HCT116 (cell line): ENCODE results near the gene FNDC3B. TPM values are rescaled to one million over a fixed set of nuclear protein-coding genes. Genes with fewer than 3 reads are reported as not detected.

ENCODE experiments used
- ATAC-seq: fragments of 200-7000 bp; cut with Tn5 transposase; 2 replicates; pipeline ENCODE4 v1.9.1; 2020; ENCODE audit warnings: mild to moderate bottlenecking, moderate library complexity
- BruUV-seq: library from RNA; stranded (reverse); fragments of 400-500 nt; replicated peaks from 2 replicates; lab custom pipeline; 2021; lab: Mats Ljungman, UMichigan
- CTCF ChIA-PET: fragments of 300-600 bp; sonication (Branson Sonifier 250); formaldehyde crosslinking; loops from one replicate; lab custom pipeline; 2021; ENCODE audit warnings: antibody characterized with exemption; lab: Charles Lee
- POLR2A ChIA-PET: fragments of 300-600, 350-600 bp; sonication (Branson Sonifier 250); formaldehyde crosslinking; loops from one replicate; lab custom pipeline; 2021; ENCODE audit warnings: antibody characterized with exemption; lab: Charles Lee
- RAD21 ChIA-PET, 2 experiments: fragments of 300-600 bp; sonication (Branson Sonifier 250); formaldehyde crosslinking; loops; one replicate each; lab custom pipeline; 2023; ENCODE audit warnings: low total read pairs in 2 of 2; ENCODE audit not compliant: uncharacterized antibody in 2 of 2, unreplicated experiment in 2 of 2, low non-redundant PET in 1 of 2; lab: Charles Lee
- DNase-seq: peaks from one replicate; pipeline ENCODE4 v3.0.0-alpha.2; 2010; ENCODE audit warnings: low read depth, low spot score
- H2AFZ ChIP-seq: fragments of 200-600 bp; shearing (Covaris generic), sonication (generic); 2 replicates; pipeline ENCODE4 v1.6.1; 2017; ENCODE audit warnings: low read depth, mixed run types, mixed read lengths, antibody characterized with exemption, low read length; ENCODE audit not compliant: poor library complexity, severe bottlenecking
- H3K27ac ChIP-seq: 2 replicates; pipeline ENCODE4 v1.5.1; 2012; ENCODE audit warnings: low read depth, low read length
- H3K27me3 ChIP-seq: fragments of 200-600 bp; sonication (generic); 2 replicates; pipeline ENCODE4 v1.6.1; 2016; ENCODE audit warnings: mixed run types, low read length, mixed read lengths; ENCODE audit not compliant: insufficient read depth
- H3K36me3 ChIP-seq, 2 experiments: fragments of 200-500 bp in 1 of 2; fragments of 200-600 bp in 1 of 2; sonication (Bioruptor generic) in 1 of 2; sonication (generic) in 1 of 2; 2 replicates each; pipeline versions ENCODE4 v1.5.1 to v1.6.1; 2014 to 2016; ENCODE audit warnings: low read length in 2 of 2, inconsistent platforms in 1 of 2, mixed read lengths in 1 of 2, mixed run types in 1 of 2; ENCODE audit not compliant: insufficient read depth in 2 of 2, control insufficient read depth in 1 of 2
- H3K4me1 ChIP-seq, 2 experiments: fragments of 200-600 bp in 1 of 2; sonication (generic) in 1 of 2; 2 replicates each; pipeline versions ENCODE4 v1.5.1 to v1.6.1; 2012 to 2017; ENCODE audit warnings: low read length in 2 of 2, inconsistent platforms in 1 of 2, mild to moderate bottlenecking in 1 of 2, mixed read lengths in 1 of 2, mixed run types in 1 of 2, moderate library complexity in 1 of 2; ENCODE audit not compliant: insufficient read depth in 2 of 2, control insufficient read depth in 1 of 2
- H3K4me2 ChIP-seq: fragments of 200-600 bp; sonication (generic); 2 replicates; pipeline ENCODE4 v1.6.1; 2017; ENCODE audit warnings: mixed run types, low read length, mixed read lengths
- H3K4me3 ChIP-seq, 2 experiments: fragments of 200-600 bp in 1 of 2; sonication (generic) in 1 of 2; replicated peaks in 1 of 2; 2 replicates each; pipeline ENCODE4 v1.5.1; 2011 to 2016; ENCODE audit warnings: low read length in 2 of 2, control low read depth in 1 of 2, low read depth in 1 of 2, mild to moderate bottlenecking in 1 of 2, mixed read lengths in 1 of 2, mixed run types in 1 of 2
- H3K79me2 ChIP-seq: fragments of 200-600 bp; sonication (generic); 2 replicates; pipeline ENCODE4 v1.6.1; 2017; ENCODE audit warnings: mild to moderate bottlenecking, mixed run types, low read length, moderate library complexity, mixed read lengths; ENCODE audit not compliant: insufficient read depth
- H3K9ac ChIP-seq: fragments of 200-600 bp; sonication (generic); 2 replicates; pipeline ENCODE4 v1.6.1; 2016; ENCODE audit warnings: low read length, mixed read lengths
- H3K9me2 ChIP-seq: fragments of 200-600 bp; sonication (generic), shearing (Covaris generic); 2 replicates; pipeline ENCODE4 v1.6.1; 2017; ENCODE audit warnings: mixed run types, mild to moderate bottlenecking, moderate library complexity; ENCODE audit not compliant: insufficient read depth
- H3K9me3 ChIP-seq, 2 experiments: fragments of 200-500 bp in 1 of 2; fragments of 200-600 bp in 1 of 2; sonication (Bioruptor generic) in 1 of 2; sonication (generic) in 1 of 2; 2 replicates each; pipeline ENCODE4 v1.6.1; 2014 to 2017; ENCODE audit warnings: low read length in 2 of 2, mixed read lengths in 2 of 2, inconsistent platforms in 1 of 2, low read depth in 1 of 2, mild to moderate bottlenecking in 1 of 2, mixed run types in 1 of 2, moderate library complexity in 1 of 2; ENCODE audit not compliant: control insufficient read depth in 1 of 2, insufficient read depth in 1 of 2
- H4K20me1 ChIP-seq: fragments of 200-600 bp; sonication (generic), shearing (Covaris generic); 2 replicates; pipeline ENCODE4 v1.6.1; 2017; ENCODE audit warnings: mixed run types, mild to moderate bottlenecking, moderate library complexity; ENCODE audit not compliant: insufficient read depth
- ATF3 ChIP-seq: IDR thresholded peaks from 2 replicates; pipeline ENCODE4 v1.6.1; 2012
- CEBPB ChIP-seq: IDR thresholded peaks from 2 replicates; pipeline ENCODE4 v1.6.1; 2012; ENCODE audit warnings: low read depth
- CTCF ChIP-seq, 3 experiments: fragments of 200-600 bp in 1 of 3; sonication (generic) in 1 of 3; IDR thresholded peaks in 2 of 3; conservative IDR thresholded peaks in 1 of 3; 2 replicates each; pipeline ENCODE4 v1.5.1; 2012 to 2017; ENCODE audit warnings: low read depth in 2 of 3, low read length in 2 of 3, antibody characterized with exemption in 1 of 3, borderline replicate concordance in 1 of 3, control low read depth in 1 of 3, mild to moderate bottlenecking in 1 of 3, mixed read lengths in 1 of 3, mixed run types in 1 of 3, moderate library complexity in 1 of 3; ENCODE audit not compliant: insufficient read depth in 1 of 3
- EGR1 ChIP-seq: IDR thresholded peaks from 2 replicates; pipeline ENCODE4 v1.6.1; 2012; ENCODE audit warnings: low read depth
- EZH2 ChIP-seq: fragments of 200-600 bp; sonication (generic); IDR thresholded peaks from 2 replicates; pipeline ENCODE4 v1.6.1; 2017; ENCODE audit warnings: antibody characterized with exemption, mixed run types
- EZH2phosphoT487 ChIP-seq: fragments of 200-600 bp; IDR thresholded peaks from 2 replicates; pipeline ENCODE4 v1.6.1; 2018; ENCODE audit warnings: antibody characterized with exemption, borderline replicate concordance
- FOSL1 ChIP-seq: IDR thresholded peaks from 2 replicates; pipeline ENCODE4 v1.6.1; 2012; ENCODE audit warnings: low read depth
- JUND ChIP-seq: IDR thresholded peaks from 2 replicates; pipeline ENCODE4 v1.6.1; 2012
- POLR2A ChIP-seq: IDR thresholded peaks from 2 replicates; pipeline ENCODE4 v1.7.0; 2011; ENCODE audit warnings: borderline replicate concordance; ENCODE audit not compliant: insufficient read depth, insufficient read length; ENCODE audit errors: extremely low read depth
- SP1 ChIP-seq: IDR thresholded peaks from 2 replicates; pipeline ENCODE4 v1.6.1; 2012; ENCODE audit warnings: low read depth
- SRF ChIP-seq: IDR thresholded peaks from 2 replicates; pipeline ENCODE4 v1.6.1; 2012; ENCODE audit warnings: low read depth
- YY1 ChIP-seq: IDR thresholded peaks from 2 replicates; pipeline ENCODE4 v1.6.1; 2011; ENCODE audit warnings: low read length, low read depth, moderate library complexity, mild to moderate bottlenecking; ENCODE audit not compliant: insufficient replicate concordance; ENCODE audit errors: extremely low read depth
- ZFX ChIP-seq: fragments of 450-650 bp; IDR thresholded peaks from 2 replicates; pipeline ENCODE4 v1.6.1; 2017
- intact Hi-C: fragments of 100-400 bp; cut with micrococcal nuclease; formaldehyde crosslinking; loops from 2 replicates; pipeline ENCODE4 v1.10.0; 2022
- total RNA-seq: library from RNA; stranded (reverse); gene quantifications from one replicate; pipeline ENCODE4 v1.2.1, GENCODE V29; 2021; ENCODE audit not compliant: unreplicated experiment

The FNDC3B gene
- total RNA-seq, 1 experiment from 2014 or later = 45.7 TPM

GRCh38 chr3:172317481-172317880 is 278.1 kb downstream of the FNDC3B start:
- RAD21 ChIA-PET = no interaction called here
- no peaks in the 10 kb centered on the region for H4K20me1 ChIP-seq
- intact Hi-C loops = no loop called here
- no peak overlapping the region for H2AFZ ChIP-seq
- no TSS peak for BruUV-seq
- H3K4me1 ChIP-seq = peaks cover 33 to 34% of the 10 kb centered on the region in 2 experiments
- TF ChIP-seq POLR2A = no peak
- no peak for TF ChIP-seq EGR1
- TF ChIP-seq SP1 = no peak
- TF ChIP-seq ATF3 = no peak
- no peak for TF ChIP-seq ZFX
- H3K36me3 ChIP-seq = no peaks in the 10 kb centered on the region
- H3K9ac ChIP-seq = no peak overlapping the region
- no peaks in the 10 kb centered on the region for H3K9me3 ChIP-seq
- H3K79me2 ChIP-seq = no peaks in the 10 kb centered on the region
- no peaks in the 10 kb centered on the region for H3K9me2 ChIP-seq
- H3K27me3 ChIP-seq = no peaks in the 10 kb centered on the region
- CTCF ChIA-PET = interaction anchor here (1.4 to 2.7 kb wide), 3 partner anchors 14 to 24 kb away, joined by 4 to 13 read pairs (median 5); no protein-coding TSS in a partner anchor
- H3K4me2 ChIP-seq = peak overlapping the region; percentile 68
- DNase-seq = no peak
- H3K27ac ChIP-seq = no peak overlapping the region
- peak overlapping the region in 1 of 2 experiments; percentile 7; a peak in 1 of 4 replicates for H3K4me3 ChIP-seq
- no peak for ATAC-seq
- POLR2A ChIA-PET = no interaction called here

- no peaks in the 10 kb centered on the region for H3K9me3 ChIP-seq
- no peaks in the 10 kb centered on the region for H3K79me2 ChIP-seq
- no peaks in the 10 kb centered on the region for H3K36me3 ChIP-seq
- peak; percentile 46 for DNase-seq
- intact Hi-C loops = no loop called here
- POLR2A ChIA-PET = no interaction called here
- RAD21 ChIA-PET = no interaction called here
- H3K4me3 ChIP-seq = peak overlapping the region in 1 of 2 experiments; percentile 7; a peak in 1 of 4 replicates
- peak overlapping the region; percentile 68 for H3K4me2 ChIP-seq
- H3K4me1 ChIP-seq = peaks cover 33 to 34% of the 10 kb centered on the region in 2 experiments
- H3K9me2 ChIP-seq = no peaks in the 10 kb centered on the region
- H4K20me1 ChIP-seq = no peaks in the 10 kb centered on the region
- CTCF ChIA-PET = interaction anchor here (1.4 to 2.7 kb wide), 3 partner anchors 13 to 24 kb away, joined by 4 to 13 read pairs (median 5); no protein-coding TSS in a partner anchor
- 0 out of 2 replicates have a peak overlapping the region, but pooled peaks have one; percentile 16 for H3K9ac ChIP-seq
- no peaks in the 10 kb centered on the region for H3K27me3 ChIP-seq
- no peak overlapping the region for H2AFZ ChIP-seq
- H3K27ac ChIP-seq = peak overlapping the region; percentile 3; the same call in 1 of the 2 replicates
- peak; percentile 68 for ATAC-seq
- no TSS peak for BruUV-seq
- TF ChIP-seq YY1 = peak; percentile 41
- peak; percentile 26; the same call in 1 of the 2 replicates for TF ChIP-seq CEBPB
- TF ChIP-seq FOSL1 = peak; percentile 70
- 0 out of 2 replicates have a peak, but pooled peaks have one; percentile 35 for TF ChIP-seq SRF
- TF ChIP-seq EZH2phosphoT487 = no peak
- peak; percentile 48 for TF ChIP-seq SP1
- TF ChIP-seq JUND = peak; percentile 61
- TF ChIP-seq CTCF (IDR thresholded peaks at IDR 0.05 in 2 of 3, conservative IDR thresholded peaks at IDR 0.05 in 1 of 3; ENCODE audit: borderline replicate concordance in 1 of 3, insufficient read depth in 1 of 3, low read depth in 2 of 3, low read length in 2 of 3) = no peak
- no peak for TF ChIP-seq EZH2
These were observed 278.6 kb downstream of the FNDC3B start for GRCh38 chr3:172317984-172318383.
